Psoas muscle (tissue), 8 donors: ENCODE measurements around the gene FAM50B. TPM values are rescaled to one million over a fixed set of nuclear protein-coding genes. Genes with fewer than 3 reads are reported as not detected.

Source experiments
- ATAC-seq, 4 donors: fragments of 200-7000 bp; cut with Tn5 transposase; one replicate each; pipeline ENCODE4 v1.9.1; 2020; ENCODE audit warnings: moderate library complexity in 3 of 4, mild to moderate bottlenecking in 2 of 4
- DNase-seq, 2 donors: peaks; one replicate each; pipeline ENCODE4 v3.0.0-alpha.2; 2020
- H3K27ac ChIP-seq: fragments of 200-600 bp; one replicate; pipeline ENCODE4 v1.8.0; 2022
- H3K27me3 ChIP-seq, 3 donors: fragments of 200-600 bp in 1 of 3; one replicate each; pipeline versions ENCODE4 v1.6.1 to v1.8.0; 2013 to 2022; ENCODE audit warnings: low read length in 2 of 3, mild to moderate bottlenecking in 2 of 3, moderate library complexity in 1 of 3; ENCODE audit not compliant: insufficient read depth in 3 of 3
- H3K36me3 ChIP-seq, 2 donors: fragments of 200-600 bp in 1 of 2; one replicate each; pipeline versions ENCODE4 v1.6.1 to v1.8.0; 2013 to 2022; ENCODE audit warnings: low read depth in 1 of 2, mild to moderate bottlenecking in 1 of 2, moderate library complexity in 1 of 2; ENCODE audit not compliant: insufficient read depth in 1 of 2
- H3K4me1 ChIP-seq: fragments of 200-600 bp; one replicate; pipeline ENCODE4 v1.8.0; 2022
- H3K4me3 ChIP-seq: fragments of 200-600 bp; one replicate; pipeline ENCODE4 v1.8.0; 2022; ENCODE audit warnings: mild to moderate bottlenecking
- H3K9me3 ChIP-seq: fragments of 200-600 bp; one replicate; pipeline ENCODE4 v1.8.0; 2022
- WGBS, 3 donors: extraction: QIAGEN DNeasy Blood & Tissue Kit; methylation state at CpG; one replicate each; pipeline versions ENCODE4 v1.1.6 to v1.1.7; 2013; 5-methylcytosine and 5-hydroxymethylcytosine counted together
- intact Hi-C, 2 donors: fragments of 100-400 bp; cut with DNase I; formaldehyde crosslinking; loops; one replicate each; pipeline versions ENCODE4 v1.11.0 to v1.14.2; 2022
- polyA plus RNA-seq, 3 donors: library from polyadenylated mRNA; stranded (reverse); fragments of 200-250 nt; gene quantifications; one replicate each; pipeline ENCODE4 v1.2.3, GENCODE V29; 2013
- total RNA-seq, 4 donors: library from RNA; stranded (reverse); fragmentation: NEBNext Ultra II Directional in 2 of 4; extraction: Animal tissue kit (Norgen Biotek cat#: 25700) in 2 of 4; gene quantifications; one replicate each; pipeline versions ENCODE4 v1.2.1 to v1.2.4, GENCODE V29; 2021 to 2023
- TF ChIP-seq, protein P1 (sequence below): fragments of 200-600 bp; IDR thresholded peaks from one replicate; pipeline ENCODE4 v1.8.0; 2022; ENCODE audit warnings: antibody characterized with exemption
- donor health status: healthy with polysubstance abuse.
- donor health status: DM: no; HTN: no; CAD: no; lungs with moderate emphysema.
- donor health status: Bipolar disorder and iron deficiency.
- donor health status: healthy.
- donor health status: DM: yes; HTN: yes; CAD: no.
- donor health status: DM: no; HTN: no; CAD: no.
- donor health status: DM: no; HTN: no; CAD: no.
- donor health status: DM: yes; HTN: yes; CAD: no.

FAM50B gene
- total and polyA plus RNA-seq, 7 donors, result 10.1 to 19.6 (median 11.6) TPM

DNA sequence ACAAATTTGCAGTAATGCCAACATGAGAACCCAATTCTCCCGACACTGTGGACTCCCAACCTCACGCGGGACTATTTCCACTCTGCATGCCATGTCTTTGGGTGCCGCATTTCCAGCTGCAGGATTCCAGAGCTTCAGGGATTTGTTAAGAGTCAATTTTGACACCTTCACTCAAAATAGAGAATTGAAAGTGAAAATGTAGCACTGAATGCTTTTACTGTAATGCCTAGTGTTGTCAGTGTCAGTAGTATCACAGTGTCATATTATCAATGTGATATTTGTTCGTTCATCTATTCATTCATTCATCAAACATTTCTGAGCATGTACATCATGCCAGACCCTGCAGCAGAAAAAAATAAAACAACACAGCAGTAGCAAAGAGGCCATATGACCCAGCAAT is 13.4 kb upstream of the FAM50B start:
- 80 to 90% (median 82%) methylated on average over 5 of the region's 5 CpGs for WGBS, 3 donors
- Histone ChIP-seq H3K27me3 (no peaks in the 10 kb centered on the region), H3K4me3 (no peak overlapping the region), H3K36me3 (no peaks in the 10 kb centered on the region), H3K9me3 (no peaks in the 10 kb centered on the region), H3K4me1 (peaks cover 19% of the 10 kb centered on the region), H3K27ac (peak overlapping the region; percentile 70)
- no peak for DNase-seq
- TF ChIP-seq, protein P1, sequence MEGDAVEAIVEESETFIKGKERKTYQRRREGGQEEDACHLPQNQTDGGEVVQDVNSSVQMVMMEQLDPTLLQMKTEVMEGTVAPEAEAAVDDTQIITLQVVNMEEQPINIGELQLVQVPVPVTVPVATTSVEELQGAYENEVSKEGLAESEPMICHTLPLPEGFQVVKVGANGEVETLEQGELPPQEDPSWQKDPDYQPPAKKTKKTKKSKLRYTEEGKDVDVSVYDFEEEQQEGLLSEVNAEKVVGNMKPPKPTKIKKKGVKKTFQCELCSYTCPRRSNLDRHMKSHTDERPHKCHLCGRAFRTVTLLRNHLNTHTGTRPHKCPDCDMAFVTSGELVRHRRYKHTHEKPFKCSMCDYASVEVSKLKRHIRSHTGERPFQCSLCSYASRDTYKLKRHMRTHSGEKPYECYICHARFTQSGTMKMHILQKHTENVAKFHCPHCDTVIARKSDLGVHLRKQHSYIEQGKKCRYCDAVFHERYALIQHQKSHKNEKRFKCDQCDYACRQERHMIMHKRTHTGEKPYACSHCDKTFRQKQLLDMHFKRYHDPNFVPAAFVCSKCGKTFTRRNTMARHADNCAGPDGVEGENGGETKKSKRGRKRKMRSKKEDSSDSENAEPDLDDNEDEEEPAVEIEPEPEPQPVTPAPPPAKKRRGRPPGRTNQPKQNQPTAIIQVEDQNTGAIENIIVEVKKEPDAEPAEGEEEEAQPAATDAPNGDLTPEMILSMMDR, result no peak
- intact Hi-C loops, result no loop called here
- ATAC-seq, result no peak

GRCh38 chr6:3836566-3836965 is 12.6 kb upstream of the FAM50B start:
- TF ChIP-seq, protein P1, result no peak
- Histone ChIP-seq H3K27me3 (no peaks in the 10 kb centered on the region), H3K4me1 (peaks cover 27% of the 10 kb centered on the region), H3K27ac (no peak overlapping the region), H3K4me3 (no peak overlapping the region), H3K36me3 (no peaks in the 10 kb centered on the region), H3K9me3 (no peaks in the 10 kb centered on the region)
- no peak for DNase-seq
- WGBS, 3 donors, result 72 to 92% (median 79%) methylated on average over 3 of the region's 3 CpGs
- no peak for ATAC-seq
- intact Hi-C loops, result no loop called here

DNA sequence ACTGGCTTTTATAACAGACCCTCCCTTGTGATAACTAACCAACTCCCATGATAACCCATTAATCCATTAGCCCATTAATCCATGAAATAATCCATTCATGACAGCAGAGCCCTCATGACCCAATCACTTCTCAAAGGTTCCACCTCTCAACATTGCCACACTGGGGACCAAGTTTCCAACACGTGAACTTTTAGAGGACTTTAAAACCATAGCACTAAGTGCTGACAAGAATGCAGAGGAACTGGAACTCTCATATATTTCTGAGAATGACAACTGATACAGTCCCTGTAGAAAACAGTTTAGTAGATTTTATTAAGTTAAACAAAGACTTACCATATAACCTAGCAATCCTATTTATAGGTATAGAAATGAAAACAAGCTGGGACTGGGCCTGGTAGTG is 11.4 kb upstream of the FAM50B start:
- DNase-seq (no peak), ATAC-seq (no peak)
- Histone ChIP-seq H3K36me3 (no peaks in the 10 kb centered on the region), H3K4me1 (peaks cover 38% of the 10 kb centered on the region), H3K27ac (no peak overlapping the region), H3K4me3 (no peak overlapping the region), H3K9me3 (no peaks in the 10 kb centered on the region), H3K27me3 (no peaks in the 10 kb centered on the region)
- intact Hi-C loops, result no loop called here
- TF ChIP-seq, protein P1, result no peak
- 63 to 84% (median 75%) methylated on average over 1 of the region's 1 CpG for WGBS, 3 donors

GRCh38 chr6:3838992-3839867 is 9.9 kb upstream of the FAM50B start:
- Histone ChIP-seq H3K4me3 (no peak overlapping the region), H3K9me3 (no peaks in the 10 kb centered on the region), H3K27ac (no peak overlapping the region), H3K36me3 (no peaks in the 10 kb centered on the region), H3K27me3 (no peaks in the 10 kb centered on the region), H3K4me1 (peaks cover 42% of the 10 kb centered on the region)
- WGBS, 3 donors, result 46 to 58% (median 49%) methylated on average over 8 of the region's 8 CpGs
- ATAC-seq, result peak in 3 of 4 donors; percentile 31 to 72 (median 45)
- TF ChIP-seq, protein P1, result no peak
- peak; percentile 44 to 72 for DNase-seq
- intact Hi-C loops, result no loop called here
